Endodermal cell (in vitro differentiated cells): ENCODE measurements around the gene ZBTB20. TPM values are rescaled to one million over a fixed set of nuclear protein-coding genes. Genes with fewer than 3 reads are reported as not detected.
A peak's percentile ranks its signal among the peaks of the same experiment; 100 is the strongest.

Experiments
- DNase-seq: peaks from one replicate; pipeline ENCODE4 v3.0.0-alpha.2; 2017
- H3K27ac ChIP-seq: 2 replicates; pipeline ENCODE4 v1.5.1; 2013; ENCODE audit warnings: mild to moderate bottlenecking, low read depth, low read length, moderate library complexity
- H3K27me3 ChIP-seq: 2 replicates; pipeline ENCODE4 v1.6.1; 2013; ENCODE audit warnings: mild to moderate bottlenecking, low read length, moderate library complexity; ENCODE audit not compliant: insufficient read depth, control insufficient read depth, poor library complexity, severe bottlenecking
- H3K36me3 ChIP-seq: 2 replicates; pipeline ENCODE4 v1.7.0; 2013; ENCODE audit warnings: mild to moderate bottlenecking, low read length, moderate library complexity; ENCODE audit not compliant: control insufficient read depth, insufficient read depth
- H3K4me1 ChIP-seq: one replicate; pipeline ENCODE4 v1.7.0; 2013; ENCODE audit warnings: low read length; ENCODE audit not compliant: control insufficient read depth, insufficient read depth
- H3K4me3 ChIP-seq: 2 replicates; pipeline ENCODE4 v1.5.1; 2013; ENCODE audit warnings: mild to moderate bottlenecking, low read length, moderate library complexity
- H3K9ac ChIP-seq: 2 replicates; pipeline ENCODE4 v1.6.1; 2013; ENCODE audit warnings: mild to moderate bottlenecking, low read length, moderate library complexity; ENCODE audit not compliant: poor library complexity, severe bottlenecking; ENCODE audit errors: extremely low read depth
- H3K9me3 ChIP-seq: 2 replicates; pipeline ENCODE4 v1.6.1; 2013; ENCODE audit warnings: mild to moderate bottlenecking, low read length, moderate library complexity; ENCODE audit not compliant: control insufficient read depth
- H3K27ac Mint-ChIP-seq: 2 replicates; pipeline ENCODE4 v1.8.0; 2020; ENCODE audit warnings: mixed read lengths
- H3K27me3 Mint-ChIP-seq: 2 replicates; pipeline ENCODE4 v1.8.0; 2021; ENCODE audit warnings: mild to moderate bottlenecking, mixed read lengths; ENCODE audit not compliant: insufficient read depth
- H3K36me3 Mint-ChIP-seq: 2 replicates; pipeline ENCODE4 v1.8.0; 2020; ENCODE audit warnings: low read depth, mixed read lengths
- H3K4me1 Mint-ChIP-seq: 2 replicates; pipeline ENCODE4 v1.8.0; 2020; ENCODE audit warnings: mixed read lengths
- H3K4me3 Mint-ChIP-seq: 2 replicates; pipeline ENCODE4 v1.8.0; 2020; ENCODE audit warnings: mild to moderate bottlenecking, moderate library complexity, mixed read lengths
- H3K9me3 Mint-ChIP-seq: 2 replicates; pipeline ENCODE4 v1.8.0; 2020; ENCODE audit warnings: mild to moderate bottlenecking, mixed read lengths
- CTCF ChIP-seq: fragments of 200-600 bp; sonication (generic); conservative IDR thresholded peaks from 2 replicates; pipeline ENCODE4 v1.5.0; 2021; ENCODE audit warnings: antibody characterized with exemption, mild to moderate bottlenecking
- WGBS, 2 experiments: methylation state at CpG; one replicate each; pipeline versions ENCODE4 v1.1.5 to v1.1.7; 2013; ENCODE audit warnings: missing lambda C conversion rate in 2 of 2, mixed read lengths in 1 of 2; ENCODE audit not compliant: insufficient coverage in 1 of 2, insufficient read length in 1 of 2; 5-methylcytosine and 5-hydroxymethylcytosine counted together
- total RNA-seq, 2 donors: library from RNA; stranded (reverse); fragmentation: NEBNext Ultra II Directional in 1 of 2; extraction: Animal tissue kit (Norgen Biotek cat#: 25700) in 1 of 2; gene quantifications; 2 replicates in 1 of 2; 3 replicates in 1 of 2; pipeline ENCODE4 v1.2.1, GENCODE V29; 2021

Gene ZBTB20
- total RNA-seq, 2 donors from 2014 or later = 1.6 to 2.9 TPM

GRCh38 chr3:115154611-115155010 lies 7.5 kb upstream of the ZBTB20 start:
- peaks cover 32% of the 10 kb centered on the region for H3K9me3 ChIP-seq
- no peaks in the 10 kb centered on the region for H3K36me3 ChIP-seq
- H3K27ac ChIP-seq = no peak overlapping the region
- no peaks in the 10 kb centered on the region for H3K27me3 ChIP-seq
- Mint-ChIP-seq H3K27me3 (no peaks in the 10 kb centered on the region), H3K4me1 (no peaks in the 10 kb centered on the region), H3K36me3 (peaks cover 5% of the 10 kb centered on the region), H3K4me3 (no peak overlapping the region), H3K27ac (no peak overlapping the region), H3K9me3 (peaks cover 22% of the 10 kb centered on the region)
- no peaks in the 10 kb centered on the region for H3K4me1 ChIP-seq
- TF ChIP-seq CTCF = no peak
- H3K4me3 ChIP-seq = no peak overlapping the region
- H3K9ac ChIP-seq = no peak overlapping the region
- 89 to 93% methylated on average over 2 to 3 of the region's 3 CpGs for WGBS, 2 experiments
- DNase-seq = no peak

DNA sequence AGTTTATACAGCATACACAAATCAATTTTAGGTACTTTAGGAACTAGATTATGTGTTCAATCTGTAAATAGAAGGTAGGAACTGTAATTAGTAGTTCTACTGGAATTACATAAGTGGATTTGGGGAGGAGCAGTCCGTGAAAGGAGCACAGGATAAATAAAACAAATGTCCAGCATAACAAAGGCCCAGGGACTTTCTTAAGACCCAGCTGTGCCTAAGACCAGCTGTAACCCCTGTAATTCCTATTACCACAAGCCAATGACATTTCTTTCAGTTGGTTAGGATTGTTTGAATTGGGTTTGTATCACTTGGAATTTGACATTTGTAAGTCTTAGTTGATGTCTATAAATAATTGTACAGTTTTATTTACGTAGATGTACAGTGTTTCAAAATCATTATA lies 4.8 kb upstream of the ZBTB20 start:
- Histone ChIP-seq H3K36me3 (no peaks in the 10 kb centered on the region), H3K9me3 (peaks cover 7% of the 10 kb centered on the region), H3K9ac (no peak overlapping the region), H3K27me3 (no peaks in the 10 kb centered on the region), H3K27ac (no peak overlapping the region), H3K4me1 (no peaks in the 10 kb centered on the region), H3K4me3 (no peak overlapping the region)
- no peaks in the 10 kb centered on the region for H3K36me3 Mint-ChIP-seq
- no peaks in the 10 kb centered on the region for H3K27me3 Mint-ChIP-seq
- no peak overlapping the region for H3K4me3 Mint-ChIP-seq
- H3K27ac Mint-ChIP-seq = no peak overlapping the region
- WGBS, 2 experiments = 73% methylated on average over 1 of the region's 2 CpGs; no CpG with 5 or more reads in 1 of the 2 experiments
- peaks cover 2% of the 10 kb centered on the region for H3K4me1 Mint-ChIP-seq
- no peak for TF ChIP-seq CTCF
- no peak for DNase-seq
- peaks cover 1% of the 10 kb centered on the region for H3K9me3 Mint-ChIP-seq

GRCh38 chr3:115148142-115148790 lies 1.2 kb upstream of the ZBTB20 start:
- peak overlapping the region; percentile 87 for H3K4me3 Mint-ChIP-seq
- TF ChIP-seq CTCF = no peak
- no peaks in the 10 kb centered on the region for H3K36me3 Mint-ChIP-seq
- Histone ChIP-seq H3K9me3 (peaks cover 7% of the 10 kb centered on the region), H3K27me3 (no peaks in the 10 kb centered on the region), H3K27ac (peak overlapping the region; percentile 97), H3K4me1 (no peaks in the 10 kb centered on the region), H3K9ac (peak overlapping the region; percentile 63), H3K4me3 (peak overlapping the region; percentile 87), H3K36me3 (no peaks in the 10 kb centered on the region)
- peak overlapping the region; percentile 92 for H3K27ac Mint-ChIP-seq
- H3K4me1 Mint-ChIP-seq = peaks cover 2% of the 10 kb centered on the region
- H3K27me3 Mint-ChIP-seq = no peaks in the 10 kb centered on the region
- peaks cover 1% of the 10 kb centered on the region for H3K9me3 Mint-ChIP-seq
- WGBS, 2 experiments = 0 to 5% methylated on average over 1 to 20 of the region's 20 CpGs
- DNase-seq = no peak
